HG03558 (cell line): ENCODE measurements around the gene EPHB2.

ENCODE experiments used
- ATAC-seq: cut with Tn5 transposase; IDR thresholded peaks from one replicate; pipeline ENCODE4 v1.9.1; 2021; ENCODE audit warnings: moderate number of reproducible peaks; ENCODE audit not compliant: unreplicated experiment; ENCODE audit errors: extremely low read depth

Gene EPHB2

DNA sequence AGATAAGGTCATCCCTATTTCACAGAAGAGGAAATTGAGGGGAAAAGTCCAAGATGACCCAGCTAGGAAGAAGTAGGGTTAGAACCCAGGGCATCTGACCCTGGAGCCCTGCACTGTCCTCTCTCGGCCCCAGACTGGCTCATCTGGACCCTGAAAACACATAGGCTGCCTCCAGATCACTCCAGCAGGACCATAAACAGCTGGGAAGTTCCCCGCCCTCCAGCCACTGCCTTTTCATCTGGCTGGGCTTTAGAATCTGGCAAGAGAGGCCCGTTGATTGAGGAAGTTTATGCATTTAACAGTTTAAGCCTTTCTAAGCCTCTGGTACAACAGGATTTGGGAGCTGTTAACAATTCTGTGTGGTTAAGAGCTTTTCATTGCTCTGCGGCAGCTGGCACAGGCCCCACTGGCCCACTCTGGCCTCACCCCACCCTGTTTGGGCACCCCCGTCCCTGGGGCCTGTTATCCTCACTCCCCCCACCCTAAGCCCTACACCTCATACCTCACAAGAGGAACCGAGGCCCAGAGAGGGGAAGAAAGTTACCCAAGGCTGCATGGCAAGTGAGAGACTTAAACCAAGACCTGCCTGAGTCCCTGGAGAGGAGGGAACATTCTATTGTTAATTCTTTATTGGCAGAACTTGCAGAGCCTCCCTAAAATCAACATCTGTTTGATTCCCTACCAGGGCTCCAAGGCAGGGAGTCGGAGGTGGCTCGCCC, 84.2 kb downstream of the EPHB2 start:
- no peak for ATAC-seq

DNA sequence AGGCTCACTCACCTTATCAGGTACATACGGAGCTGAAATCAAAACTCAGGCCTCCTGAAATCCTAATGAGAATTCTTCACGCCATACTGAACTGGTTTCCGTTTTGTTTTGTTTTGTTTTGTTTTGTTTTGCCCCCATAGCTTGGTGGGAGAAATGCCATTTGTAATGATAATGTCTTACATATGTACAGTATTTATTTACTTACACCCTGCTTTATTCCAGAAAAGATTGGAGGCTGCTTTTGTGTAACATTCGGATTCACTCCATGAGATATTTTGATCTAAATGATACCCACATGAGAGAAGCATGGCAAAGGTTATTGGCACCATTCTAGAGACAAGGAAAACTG, 84.7 kb downstream of the EPHB2 start:
- no peak for ATAC-seq

DNA sequence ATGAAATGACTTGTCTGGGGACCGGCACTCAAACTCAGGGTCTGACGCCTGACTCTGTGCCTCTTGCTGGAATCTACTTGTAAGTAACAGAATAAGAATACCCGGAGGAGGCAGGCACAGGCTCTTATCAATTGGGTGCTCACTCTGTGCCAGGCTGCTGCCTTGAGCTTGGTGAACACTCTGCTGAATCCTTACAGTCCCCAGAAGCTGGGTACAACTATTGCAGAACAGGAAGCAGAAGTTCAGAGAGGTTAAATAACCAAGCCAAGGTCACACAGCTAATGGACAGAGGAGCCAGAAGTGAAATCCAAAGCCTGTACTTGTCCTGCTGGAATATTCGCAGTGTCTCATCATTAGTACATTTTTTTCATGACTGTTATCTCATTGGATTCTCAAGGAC, 86.0 kb downstream of the EPHB2 start:
- no peak for ATAC-seq

DNA sequence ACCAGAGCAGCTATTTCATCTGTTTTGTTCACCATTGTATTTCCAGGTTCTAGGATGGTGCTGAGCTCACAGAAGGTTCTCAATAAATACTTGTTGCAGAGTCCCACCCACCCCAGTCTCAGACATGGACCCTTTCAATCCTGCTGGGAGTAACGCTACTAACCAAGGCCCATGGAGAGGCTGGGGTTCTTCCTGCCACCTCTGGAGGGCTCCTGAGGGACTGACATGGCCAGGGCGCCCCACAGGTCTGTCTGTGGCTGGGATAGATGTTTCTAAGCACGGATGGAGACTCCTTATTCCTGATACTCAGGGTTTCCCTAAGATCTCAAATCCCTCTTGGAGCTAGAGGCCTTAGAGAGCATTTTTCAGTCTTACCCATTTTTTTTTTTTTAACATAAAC, 87.4 kb downstream of the EPHB2 start:
- no peak for ATAC-seq

DNA sequence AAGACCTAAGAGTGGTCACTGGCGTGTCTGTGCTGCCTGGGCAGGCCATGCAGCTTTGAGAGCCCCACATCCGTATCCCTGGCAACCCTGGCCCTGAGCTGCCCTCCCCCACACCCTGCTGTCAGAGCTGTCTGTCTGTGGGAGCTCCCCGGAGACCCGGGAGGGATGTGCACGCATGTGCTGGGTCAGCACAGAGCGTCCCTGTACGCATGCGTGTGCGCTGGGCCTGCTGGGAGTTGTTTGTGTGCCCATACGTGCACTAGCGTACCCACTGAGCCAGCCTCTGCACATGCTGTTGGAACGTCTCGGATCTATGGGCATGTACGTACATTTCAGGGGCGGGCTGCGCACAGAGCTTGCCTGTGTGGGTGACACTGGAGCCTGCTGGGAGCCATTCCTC, 89.3 kb downstream of the EPHB2 start:
- no peak for ATAC-seq

DNA sequence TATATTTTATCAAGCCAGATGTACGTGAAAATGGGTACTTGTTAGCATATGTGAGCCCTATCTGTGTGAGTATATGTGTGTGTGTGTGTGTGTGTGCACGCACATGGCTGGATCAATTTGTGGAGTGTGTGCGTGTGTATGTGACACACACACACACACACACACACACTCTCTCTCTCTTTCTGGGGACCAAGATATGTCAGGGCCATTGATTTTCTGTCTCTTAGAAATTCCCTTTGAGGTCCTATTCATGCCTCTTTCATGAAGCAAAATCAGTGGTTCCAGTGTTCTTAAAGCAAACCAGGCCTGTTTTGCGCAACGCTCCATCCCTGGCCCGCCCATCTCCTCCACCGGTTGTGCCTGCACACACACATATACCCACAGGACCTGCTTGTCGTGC, 90.0 kb downstream of the EPHB2 start:
- ATAC-seq, result no peak

DNA sequence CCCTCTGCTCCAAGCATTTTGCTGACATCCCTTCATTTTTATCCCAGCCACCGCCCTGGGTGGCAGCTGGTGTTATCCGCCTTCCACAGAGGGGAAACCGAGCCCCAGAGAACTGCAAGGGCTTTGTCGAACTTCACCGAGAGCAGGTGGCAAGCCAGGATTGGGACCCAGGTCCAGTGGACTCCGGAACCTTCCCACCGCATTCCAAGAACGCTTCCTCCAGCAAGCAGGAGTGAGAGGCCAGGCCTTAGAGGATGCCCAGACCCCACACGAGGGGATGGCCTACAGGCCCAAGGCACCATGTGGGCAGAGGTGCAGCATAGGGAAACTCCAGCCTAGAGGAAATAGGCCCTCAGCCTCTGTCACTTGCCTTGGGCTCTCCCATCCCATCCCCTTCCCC, 90.7 kb downstream of the EPHB2 start:
- ATAC-seq, result no peak

DNA sequence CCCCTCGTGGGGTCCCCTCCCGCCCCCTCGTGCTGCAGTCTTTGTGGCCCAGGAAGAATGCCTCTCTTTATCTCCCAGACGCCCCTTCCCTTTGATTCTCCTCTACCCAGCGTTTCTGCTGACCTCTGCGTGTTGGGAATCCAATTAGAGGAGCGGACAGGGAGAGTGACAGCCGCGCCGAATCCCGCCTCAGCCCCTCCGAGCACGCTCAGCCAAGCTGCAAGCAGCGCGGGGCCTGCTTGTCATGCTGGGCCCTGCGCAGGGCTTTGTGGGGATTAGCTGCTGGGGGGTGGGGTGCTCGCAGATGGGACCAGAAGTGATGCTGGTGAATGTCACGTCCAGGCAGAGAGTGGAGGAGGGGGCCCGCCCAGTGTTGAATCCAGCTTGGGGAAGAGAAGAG, 91.1 kb downstream of the EPHB2 start:
- no peak for ATAC-seq

DNA sequence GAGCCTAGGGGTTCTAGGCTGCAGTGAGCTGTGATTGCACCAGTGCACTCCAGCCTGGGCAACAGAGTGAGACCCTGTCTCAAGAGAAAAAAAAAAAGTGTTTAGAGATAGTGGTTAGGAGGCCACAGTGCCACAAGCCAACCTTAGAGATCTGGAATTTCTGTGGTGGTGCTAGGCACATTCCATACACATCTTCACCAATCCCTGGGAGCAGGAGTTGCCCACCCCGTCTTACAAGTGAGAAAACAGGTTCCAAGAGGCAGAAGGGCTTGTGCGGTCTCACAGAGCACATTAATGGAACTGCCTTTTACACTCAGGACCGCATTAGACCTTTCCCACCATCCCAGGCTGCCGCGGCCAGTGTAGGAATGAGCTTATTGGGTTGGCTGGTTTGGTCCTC, 93.2 kb downstream of the EPHB2 start:
- ATAC-seq, result no peak

DNA sequence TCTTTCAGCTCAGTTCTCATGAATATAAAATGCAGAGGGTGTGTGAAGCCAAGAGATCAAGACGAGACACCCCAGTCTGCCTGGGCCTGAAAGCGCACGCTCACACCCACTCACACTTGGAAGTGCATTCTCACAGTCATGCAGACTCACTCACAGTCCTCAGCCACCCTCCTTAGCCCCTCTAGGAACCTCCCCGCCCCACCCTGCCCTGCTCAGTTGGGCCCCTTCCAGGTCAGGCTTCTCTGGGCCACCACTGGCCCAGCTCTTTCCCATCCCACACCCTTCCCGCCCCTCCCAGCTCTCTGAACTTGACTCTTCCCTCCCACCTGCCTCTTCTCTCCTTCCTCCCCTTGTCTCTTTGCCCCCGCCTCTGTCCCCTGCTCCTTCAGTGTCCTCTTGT, 93.8 kb downstream of the EPHB2 start:
- no peak for ATAC-seq

DNA sequence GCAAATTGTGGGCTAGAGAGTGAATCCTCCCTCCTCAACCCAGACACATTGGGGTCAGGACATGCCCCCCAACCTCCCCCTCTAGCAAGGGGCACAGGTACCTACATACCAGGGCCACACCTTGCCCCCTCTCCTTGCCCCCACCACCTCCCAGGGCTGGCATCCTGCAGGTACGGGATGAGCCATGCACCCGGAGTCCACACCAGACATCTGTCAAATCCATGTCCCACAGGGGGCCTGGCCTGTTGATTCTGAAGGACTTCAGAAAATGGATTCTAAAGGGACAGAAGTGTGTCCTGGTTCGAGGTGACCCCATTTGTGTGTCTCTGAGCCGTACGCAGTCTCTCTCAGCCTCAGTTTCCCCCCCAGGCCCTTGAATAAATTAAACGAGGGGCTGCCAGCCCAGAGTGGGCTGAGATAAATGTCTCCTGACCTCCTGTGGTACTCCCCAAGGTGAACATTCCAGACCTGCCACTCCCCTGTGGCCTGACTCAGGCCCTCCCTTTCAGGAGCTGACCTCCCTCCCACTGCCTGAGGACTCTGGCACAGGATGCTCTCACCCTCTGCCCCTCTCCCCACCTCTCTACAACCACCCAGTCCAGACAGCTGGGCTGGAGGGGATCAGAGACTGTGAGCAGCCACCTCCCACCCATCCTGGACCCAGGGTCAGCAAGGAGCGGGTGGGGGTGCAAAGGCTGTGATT, 94.5 kb downstream of the EPHB2 start:
- ATAC-seq, result no peak

DNA sequence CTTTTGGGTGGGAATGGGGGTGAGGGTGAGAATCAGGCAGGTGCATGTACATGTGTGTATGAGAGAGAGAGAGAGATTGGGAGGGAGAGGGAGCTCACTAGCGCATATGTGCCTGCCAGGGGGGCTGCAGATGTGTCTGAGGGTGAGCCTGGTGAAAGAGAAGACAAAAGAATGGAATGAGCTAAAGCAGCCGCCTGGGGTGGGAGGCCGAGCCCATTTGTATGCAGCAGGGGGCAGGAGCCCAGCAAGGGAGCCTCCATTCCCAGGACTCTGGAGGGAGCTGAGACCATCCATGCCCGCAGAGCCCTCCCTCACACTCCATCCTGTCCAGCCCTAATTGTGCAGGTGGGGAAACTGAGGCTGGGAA, 95.0 kb downstream of the EPHB2 start:
- no peak for ATAC-seq

DNA sequence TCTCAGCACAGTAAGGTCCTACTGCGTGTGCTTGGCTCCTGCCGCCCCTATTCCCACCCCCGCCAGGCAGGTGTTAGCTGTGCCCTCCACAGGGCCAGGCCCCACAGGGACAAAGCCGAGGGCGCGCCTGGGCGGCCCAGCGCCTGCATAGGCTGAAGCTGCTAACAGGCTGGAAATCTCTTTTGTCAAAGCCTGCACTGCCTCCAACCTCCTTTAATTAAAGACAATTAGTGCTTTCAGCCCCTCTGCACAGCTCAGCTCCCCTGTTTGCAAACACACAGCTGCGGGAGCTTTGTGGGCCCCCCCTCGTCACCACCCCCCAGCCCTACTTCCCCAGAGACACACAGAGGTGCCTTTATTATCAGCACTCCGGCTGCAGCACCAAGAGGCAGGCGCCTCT, 95.9 kb downstream of the EPHB2 start:
- no peak for ATAC-seq

DNA sequence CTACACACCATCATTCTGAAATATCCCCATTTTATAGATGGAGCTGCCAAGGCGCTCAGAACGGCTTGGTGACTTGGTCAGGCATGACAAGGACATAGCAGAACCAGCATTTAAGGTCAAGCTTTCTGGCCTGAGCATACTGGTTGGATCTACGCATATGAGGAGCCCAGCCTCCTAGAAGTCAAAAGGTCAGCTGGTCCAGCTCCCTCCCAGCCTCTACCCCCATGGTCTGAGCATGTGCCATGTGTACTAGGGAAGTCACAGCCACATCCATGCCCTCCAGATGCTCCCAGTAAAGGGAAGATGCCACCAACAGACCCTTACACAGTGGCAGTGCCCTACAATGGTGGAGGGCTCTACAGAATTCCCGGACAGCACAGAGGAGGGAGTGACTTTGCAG, 96.7 kb downstream of the EPHB2 start:
- no peak for ATAC-seq

DNA sequence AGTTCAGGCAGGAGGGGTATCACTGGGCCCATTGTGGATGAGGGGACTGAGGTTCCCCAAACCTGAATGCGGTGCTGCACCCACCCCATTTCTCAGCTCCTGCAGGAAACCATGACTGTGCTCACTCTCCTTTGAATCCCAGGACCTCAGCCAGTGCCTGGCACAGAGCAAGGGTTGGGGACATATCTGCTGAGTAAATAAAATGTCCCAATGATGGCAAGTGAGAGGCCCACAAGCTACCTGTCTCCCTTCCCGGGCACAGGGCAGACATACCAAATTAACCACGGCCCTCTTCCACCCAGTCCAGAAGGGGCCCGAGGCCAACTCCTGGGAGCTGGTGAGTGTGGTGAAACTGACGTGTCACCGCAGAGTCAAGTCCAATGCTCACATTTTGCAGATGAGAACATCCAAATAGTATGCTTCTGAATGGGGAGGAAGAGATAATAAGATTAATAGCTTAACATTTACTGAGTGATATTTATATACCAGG, 97.6 kb downstream of the EPHB2 start:
- no peak for ATAC-seq

DNA sequence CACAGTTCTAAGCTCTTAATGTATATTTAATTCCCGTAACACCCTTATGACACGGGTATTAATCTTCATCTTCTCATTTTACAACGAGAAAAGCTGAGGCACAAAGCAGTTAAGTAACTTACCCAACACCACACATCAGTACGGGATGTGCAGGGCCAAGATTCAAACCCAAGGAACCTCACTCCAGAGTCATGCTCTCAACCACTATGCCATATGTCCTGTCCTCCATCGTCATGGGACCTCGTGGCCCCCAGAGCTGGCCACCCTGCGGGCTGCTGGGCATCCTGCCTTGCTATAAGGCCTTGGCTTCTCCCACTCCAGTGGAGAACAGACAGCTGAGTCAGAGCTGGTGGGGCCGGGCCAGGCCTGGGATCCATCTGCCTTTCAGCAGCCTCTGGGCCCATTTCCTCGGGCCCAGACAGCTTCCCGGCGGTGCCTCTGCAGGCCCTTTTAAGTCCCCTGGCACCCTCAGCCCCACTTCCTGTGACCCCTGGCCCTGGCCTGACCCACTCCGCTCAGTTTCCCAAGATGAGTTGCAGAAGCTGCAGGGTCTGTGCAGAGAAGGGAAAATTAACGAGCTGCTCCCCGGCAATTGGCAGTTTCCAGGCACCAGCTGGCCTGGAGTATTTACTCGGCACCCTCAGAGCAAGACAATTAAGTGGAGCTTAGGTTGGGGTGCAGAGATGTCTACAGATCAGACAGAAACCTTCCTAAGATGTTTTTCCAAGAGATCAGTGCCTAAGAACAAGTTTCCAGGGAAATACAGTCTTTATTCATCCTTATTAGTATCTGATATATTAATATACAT, 98.2 kb downstream of the EPHB2 start:
- no peak for ATAC-seq

DNA sequence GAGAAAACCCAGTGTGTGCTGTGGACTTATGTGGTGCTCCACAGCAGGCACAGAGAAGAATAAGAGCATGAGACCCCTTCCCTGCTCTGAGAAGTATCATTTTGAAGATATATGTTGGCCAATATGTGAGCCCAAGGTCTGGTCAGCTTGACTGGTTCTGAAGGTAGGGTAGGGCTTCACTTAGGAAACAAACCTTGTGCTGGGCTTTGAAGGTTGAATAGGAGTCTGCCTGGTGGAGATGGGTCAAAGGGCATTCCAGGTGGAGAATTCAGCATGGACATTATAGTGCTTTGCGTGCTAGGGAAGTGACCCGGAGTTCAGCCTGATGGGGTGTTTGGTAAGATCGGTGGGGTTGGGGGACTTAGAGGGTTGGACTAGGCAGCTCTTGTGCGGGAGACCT, 99.1 kb downstream of the EPHB2 start:
- no peak for ATAC-seq

DNA sequence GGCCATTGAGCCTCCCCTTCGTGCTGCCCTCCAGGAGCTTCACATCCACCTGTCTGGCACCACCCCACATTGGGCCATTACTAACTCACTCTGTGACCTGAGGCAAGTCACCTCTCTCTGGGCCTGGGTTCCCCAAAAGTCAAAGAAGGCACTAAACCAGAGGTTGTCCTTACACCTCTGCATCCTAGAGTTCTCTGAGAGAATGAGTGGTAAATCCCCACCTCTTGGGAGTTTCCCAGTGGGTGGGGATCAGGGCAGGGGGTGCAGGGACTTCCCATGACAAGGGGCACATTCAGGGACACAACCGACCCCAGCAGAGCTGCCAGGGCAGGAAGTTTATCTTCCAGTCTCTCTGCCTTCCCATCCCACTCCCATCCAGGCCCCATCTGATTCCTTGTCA, 99.7 kb downstream of the EPHB2 start:
- no peak for ATAC-seq

DNA sequence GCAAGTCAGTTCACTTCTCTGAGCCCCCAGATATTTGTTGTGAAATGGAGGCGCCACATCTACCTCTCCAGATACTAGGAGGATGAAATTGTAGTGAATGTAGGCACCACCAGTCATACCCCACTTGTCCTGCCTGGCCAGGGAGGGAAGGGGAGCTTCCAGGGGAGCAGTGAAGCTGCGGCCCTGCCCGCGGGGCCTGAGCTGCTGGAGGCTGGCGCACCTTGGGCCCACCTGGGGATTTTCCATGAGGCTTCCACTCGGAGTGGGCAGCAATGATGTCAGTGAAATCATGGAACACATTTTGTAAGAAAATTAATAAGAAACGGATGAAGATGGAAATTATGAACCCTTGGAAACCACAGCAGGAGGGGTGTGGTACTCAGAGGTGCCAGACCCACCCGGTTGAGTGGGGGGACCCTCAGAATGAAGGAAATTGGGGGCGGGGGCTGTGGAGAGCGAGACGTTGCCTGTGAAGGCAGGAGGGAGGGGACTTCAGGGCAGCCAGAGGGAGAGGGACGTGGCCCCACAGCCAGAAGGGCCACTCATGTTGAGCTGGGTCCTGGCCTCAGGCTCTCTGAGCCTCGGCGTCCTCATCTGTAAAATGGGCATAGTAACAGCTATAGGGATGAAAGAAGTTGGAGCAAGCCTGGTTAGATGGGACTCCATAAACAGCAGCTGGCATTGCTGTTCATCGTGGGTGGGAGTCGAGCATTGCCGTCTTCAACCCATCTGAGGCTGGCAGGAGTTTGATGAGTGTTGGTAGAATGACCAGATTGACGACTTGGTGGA, 101.6 kb downstream of the EPHB2 start:
- no peak for ATAC-seq

DNA sequence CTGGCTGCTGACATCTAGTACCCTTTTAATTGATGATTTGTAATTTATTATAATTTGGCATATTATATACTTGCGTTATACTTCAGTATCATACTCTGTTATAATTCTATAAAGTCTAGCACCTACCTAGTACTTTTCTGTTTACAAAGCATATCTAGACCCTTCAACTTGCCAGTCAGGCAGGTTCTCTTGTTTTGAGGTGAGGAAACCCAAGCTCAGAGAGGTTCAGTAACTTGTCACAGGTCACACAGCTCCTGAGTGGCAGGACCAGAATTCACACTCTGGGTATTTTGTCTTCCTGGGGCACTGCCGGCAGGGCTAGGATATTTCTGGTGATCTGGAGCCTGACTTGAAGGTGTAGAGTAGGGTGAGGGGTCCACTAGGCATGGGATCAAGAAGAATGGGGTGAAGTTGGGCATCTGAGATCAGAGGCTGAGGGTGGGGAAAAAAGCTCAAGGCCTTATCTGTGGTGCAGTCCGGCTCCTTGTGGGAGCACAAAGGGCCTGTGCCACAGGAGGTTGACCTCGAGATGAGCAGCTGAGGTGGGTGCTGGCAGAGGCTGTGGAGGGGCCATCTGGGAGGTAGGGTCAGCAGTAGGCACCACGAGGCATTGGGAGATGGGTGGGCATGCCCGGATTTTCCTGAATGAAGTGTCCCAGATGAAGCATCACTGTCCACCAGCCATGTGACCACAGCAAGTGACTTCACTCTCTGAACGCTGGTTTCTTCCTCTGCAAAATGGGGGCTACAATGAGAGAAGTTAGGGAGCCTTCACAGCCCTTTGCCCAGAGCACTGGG, 102.6 kb downstream of the EPHB2 start:
- ATAC-seq, result no peak
